ENCODE data around the gene ATP9B. TPM values are rescaled to one million over a fixed set of nuclear protein-coding genes. Genes with fewer than 3 reads are reported as not detected.

Gene ATP9B
- total and polyA plus RNA-seq, 10 of the 15 experiments (the other 5 are each of a cell fraction or from before 2014, with no cell fraction given), result 0.74 to 20.7 (median 12.9) TPM

GRCh38 chr18:79068937-79069716 lies at the start of gene ATP9B (continued):
- TF ChIP-seq ATF2 (IDR thresholded peaks at IDR 0.05; ENCODE audit: low read length) (peak; percentile 82), POU2F2 (IDR thresholded peaks at IDR 0.05; ENCODE audit: borderline replicate concordance, low read depth, low read length) (0 out of 3 replicates have a peak, but pooled peaks have one; percentile 16), TBL1XR1 (IDR thresholded peaks at IDR 0.05; ENCODE audit: low read depth, low read length) (no peak), STAT3 (IDR thresholded peaks at IDR 0.05; ENCODE audit: low read depth, low read length) (no peak), EED (IDR thresholded peaks at IDR 0.05; ENCODE audit: low read depth) (no peak), ZNF687 (IDR thresholded peaks at IDR 0.05) (peak; percentile 99), E2F4 (IDR thresholded peaks at IDR 0.05; ENCODE audit: low read depth, low read length) (peak; percentile 55; the same call in 1 of the 2 replicates), SP1 (IDR thresholded peaks at IDR 0.05; ENCODE audit: low read depth, low read length) (peak; percentile 87), BACH1 (IDR thresholded peaks at IDR 0.05; ENCODE audit: borderline replicate concordance) (no peak; the same call in 1 of the 2 replicates), MTA3 (IDR thresholded peaks at IDR 0.05; ENCODE audit: borderline replicate concordance, low read length) (no peak), CEBPZ (IDR thresholded peaks at IDR 0.05; ENCODE audit: low read depth, low read length) (no peak), BRCA1 (IDR thresholded peaks at IDR 0.05; ENCODE audit: low read depth, low read length) (peak; percentile 61), ZNF592 (IDR thresholded peaks at IDR 0.05) (peak; percentile 82; the same call in 1 of the 2 replicates), GABPA (IDR thresholded peaks at IDR 0.05; ENCODE audit: low read depth) (no peak), HDAC6 (IDR thresholded peaks at IDR 0.05; ENCODE audit: unreplicated experiment) (no peak)
